Measurements from ENCODE around the gene CCDC102A. TPM values are rescaled to one million over a fixed set of nuclear protein-coding genes. Genes with fewer than 3 reads are reported as not detected.

The CCDC102A gene
- total RNA-seq, 1 experiment from 2014 or later, result 4.5 TPM

DNA sequence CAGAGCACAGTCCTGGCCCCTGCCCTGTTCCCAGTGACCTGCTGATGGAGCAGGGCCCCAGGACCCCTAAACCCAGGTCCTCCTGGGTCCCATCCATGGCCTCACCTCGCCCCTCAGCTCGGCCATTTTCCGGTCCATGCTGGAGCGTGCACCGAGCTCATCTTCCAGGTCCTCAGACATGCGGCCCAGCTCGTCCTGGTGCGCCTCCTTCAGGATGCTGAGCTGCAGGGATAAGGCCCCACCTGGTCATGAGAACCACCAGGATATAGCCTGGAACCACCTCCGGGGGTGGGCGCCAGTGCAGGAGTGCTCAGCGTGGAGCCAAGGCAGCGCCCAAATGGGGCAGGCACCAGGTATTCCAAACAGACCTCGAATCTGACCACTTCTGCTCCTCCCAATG, 17.9 kb downstream of the CCDC102A start:
- no TSS peak for BruUV-seq (replicated peaks)
- H3K4me2 ChIP-seq (ENCODE audit: low read length), result no peak overlapping the region
- H3K27me3 ChIP-seq (ENCODE audit: insufficient read depth, low read length), result no peaks in the 10 kb centered on the region
- H3K9me3 ChIP-seq (ENCODE audit: control insufficient read depth in 1 of 2, insufficient read depth in 1 of 2, low read depth in 1 of 2, low read length in 2 of 2), result no peaks in the 10 kb centered on the region
- no peak overlapping the region for H3K4me3 ChIP-seq (replicated peaks in 1 of 2; ENCODE audit: low read depth in 1 of 2, low read length in 2 of 2)
- H3K27ac ChIP-seq (ENCODE audit: low read depth, low read length), result no peak overlapping the region
- RAD21 ChIA-PET (ENCODE audit: low non-redundant PET in 1 of 2, low total read pairs in 2 of 2, uncharacterized antibody in 2 of 2, unreplicated experiment in 2 of 2), result no interaction called here
- no peak overlapping the region for H2AFZ ChIP-seq (ENCODE audit: low read depth, low read length, poor library complexity, severe bottlenecking)
- ATAC-seq, result no peak
- no peak for TF ChIP-seq ZBTB33 (IDR thresholded peaks at IDR 0.05; ENCODE audit: extremely low read depth, insufficient replicate concordance, low read length)
- TF ChIP-seq CEBPB (IDR thresholded peaks at IDR 0.05; ENCODE audit: low read depth), result no peak
- TF ChIP-seq REST (IDR thresholded peaks at IDR 0.05; ENCODE audit: low read depth), result no peak
- no peak for TF ChIP-seq EZH2phosphoT487 (IDR thresholded peaks at IDR 0.05; ENCODE audit: borderline replicate concordance)
- no peak for TF ChIP-seq TCF7L2 (IDR thresholded peaks at IDR 0.05; ENCODE audit: borderline replicate concordance, extremely low read depth, insufficient read depth, insufficient read length)
- no peak for TF ChIP-seq ZNF274 (IDR thresholded peaks at IDR 0.05; ENCODE audit: low read depth, low read length)
- TF ChIP-seq SRF (IDR thresholded peaks at IDR 0.05; ENCODE audit: low read depth), result no peak
- TF ChIP-seq, protein P1, sequence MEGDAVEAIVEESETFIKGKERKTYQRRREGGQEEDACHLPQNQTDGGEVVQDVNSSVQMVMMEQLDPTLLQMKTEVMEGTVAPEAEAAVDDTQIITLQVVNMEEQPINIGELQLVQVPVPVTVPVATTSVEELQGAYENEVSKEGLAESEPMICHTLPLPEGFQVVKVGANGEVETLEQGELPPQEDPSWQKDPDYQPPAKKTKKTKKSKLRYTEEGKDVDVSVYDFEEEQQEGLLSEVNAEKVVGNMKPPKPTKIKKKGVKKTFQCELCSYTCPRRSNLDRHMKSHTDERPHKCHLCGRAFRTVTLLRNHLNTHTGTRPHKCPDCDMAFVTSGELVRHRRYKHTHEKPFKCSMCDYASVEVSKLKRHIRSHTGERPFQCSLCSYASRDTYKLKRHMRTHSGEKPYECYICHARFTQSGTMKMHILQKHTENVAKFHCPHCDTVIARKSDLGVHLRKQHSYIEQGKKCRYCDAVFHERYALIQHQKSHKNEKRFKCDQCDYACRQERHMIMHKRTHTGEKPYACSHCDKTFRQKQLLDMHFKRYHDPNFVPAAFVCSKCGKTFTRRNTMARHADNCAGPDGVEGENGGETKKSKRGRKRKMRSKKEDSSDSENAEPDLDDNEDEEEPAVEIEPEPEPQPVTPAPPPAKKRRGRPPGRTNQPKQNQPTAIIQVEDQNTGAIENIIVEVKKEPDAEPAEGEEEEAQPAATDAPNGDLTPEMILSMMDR (IDR thresholded peaks at IDR 0.05 in 2 of 3, conservative IDR thresholded peaks at IDR 0.05 in 1 of 3; ENCODE audit: borderline replicate concordance in 1 of 3, insufficient read depth in 1 of 3, low read depth in 2 of 3, low read length in 2 of 3), result no peak
- no peak for TF ChIP-seq CBX3 (IDR thresholded peaks at IDR 0.05; ENCODE audit: low read depth)
- no peak for TF ChIP-seq SP1 (IDR thresholded peaks at IDR 0.05; ENCODE audit: low read depth)
- TF ChIP-seq, protein P2, sequence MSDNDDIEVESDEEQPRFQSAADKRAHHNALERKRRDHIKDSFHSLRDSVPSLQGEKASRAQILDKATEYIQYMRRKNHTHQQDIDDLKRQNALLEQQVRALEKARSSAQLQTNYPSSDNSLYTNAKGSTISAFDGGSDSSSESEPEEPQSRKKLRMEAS (IDR thresholded peaks at IDR 0.05), result no peak
- no peak for TF ChIP-seq POLR2A (IDR thresholded peaks at IDR 0.05; ENCODE audit: borderline replicate concordance, extremely low read depth, insufficient read depth, insufficient read length)
- no peak for TF ChIP-seq RAD21 (IDR thresholded peaks at IDR 0.05; ENCODE audit: low read depth)
- no peak for TF ChIP-seq ELF1 (IDR thresholded peaks at IDR 0.05; ENCODE audit: borderline replicate concordance, low read depth)
- no peak for TF ChIP-seq ZFX (IDR thresholded peaks at IDR 0.05)
- no peak for TF ChIP-seq JUND (IDR thresholded peaks at IDR 0.05)
- TF ChIP-seq EZH2 (IDR thresholded peaks at IDR 0.05), result no peak
- no peak for TF ChIP-seq POLR2AphosphoS5 (IDR thresholded peaks at IDR 0.05; ENCODE audit: low read depth, low read length)
- intact Hi-C loops (cut with micrococcal nuclease), result no loop called here
- H3K36me3 ChIP-seq (ENCODE audit: control insufficient read depth in 1 of 2, insufficient read depth in 2 of 2, low read length in 2 of 2), result no peaks in the 10 kb centered on the region
- no peaks in the 10 kb centered on the region for H3K79me2 ChIP-seq (ENCODE audit: insufficient read depth, low read length)
- H3K9ac ChIP-seq (ENCODE audit: low read length), result no peak overlapping the region
- H4K20me1 ChIP-seq (ENCODE audit: insufficient read depth), result no peaks in the 10 kb centered on the region
- POLR2A ChIA-PET, result no interaction called here
- CTCF ChIA-PET, result interaction anchor here (1.6 to 2.8 kb wide), 3 partner anchors 56 to 215 kb away, joined by 4 to 22 read pairs (median 9); partner anchors contain the start of gene POLR2C
- no peaks in the 10 kb centered on the region for H3K9me2 ChIP-seq (ENCODE audit: insufficient read depth)
- no peak for DNase-seq (ENCODE audit: low read depth, low spot score)
- H3K4me1 ChIP-seq (ENCODE audit: control insufficient read depth in 1 of 2, insufficient read depth in 2 of 2, low read length in 2 of 2), result no peaks in the 10 kb centered on the region

Data from HCT116 (cell line).